OCI-LY7 (cell line): ENCODE data around the gene IDH2.

Experiments
- CTCF ChIP-seq: fragments of 200-600 bp; sonication (generic); conservative IDR thresholded peaks from 2 replicates; pipeline ENCODE4 v1.5.1; 2014; ENCODE audit warnings: mild to moderate bottlenecking, antibody characterized with exemption, low read length, moderate library complexity, mixed read lengths
- EZH2phosphoT487 ChIP-seq: fragments of 200-600 bp; sonication (generic); IDR thresholded peaks from 2 replicates; pipeline ENCODE4 v1.6.1; 2018; ENCODE audit warnings: low read depth, borderline replicate concordance, mild to moderate bottlenecking, mixed run types, antibody characterized with exemption, low read length, moderate library complexity, mixed read lengths

- TF ChIP-seq CTCF = no peak
- no peak for TF ChIP-seq EZH2phosphoT487
Observed at GRCh38 chr15:90067953-90068606, 34.2 kb downstream of the IDH2 start.
